Hepatic stellate cell (primary cell): ENCODE data around the gene PLEKHG4B.
"Not testable (repeated sequence)": the region's sequence is repeated elsewhere in the genome, so short reads cannot be mapped to it uniquely, and the experiment has no call there.

Experiments used
- DNase-seq: peaks from one replicate; pipeline ENCODE4 v3.0.0; 2011; ENCODE audit warnings: low spot score

PLEKHG4B gene

GRCh38 chr5:158807-159447, 67.0 kb downstream of the PLEKHG4B start:
- DNase-seq, result no peak

GRCh38 chr5:159448-160172, 67.6 kb downstream of the PLEKHG4B start:
- DNase-seq, result peak; percentile 72

GRCh38 chr5:160173-160510, 68.2 kb downstream of the PLEKHG4B start:
- DNase-seq, result peak; percentile 95

DNA sequence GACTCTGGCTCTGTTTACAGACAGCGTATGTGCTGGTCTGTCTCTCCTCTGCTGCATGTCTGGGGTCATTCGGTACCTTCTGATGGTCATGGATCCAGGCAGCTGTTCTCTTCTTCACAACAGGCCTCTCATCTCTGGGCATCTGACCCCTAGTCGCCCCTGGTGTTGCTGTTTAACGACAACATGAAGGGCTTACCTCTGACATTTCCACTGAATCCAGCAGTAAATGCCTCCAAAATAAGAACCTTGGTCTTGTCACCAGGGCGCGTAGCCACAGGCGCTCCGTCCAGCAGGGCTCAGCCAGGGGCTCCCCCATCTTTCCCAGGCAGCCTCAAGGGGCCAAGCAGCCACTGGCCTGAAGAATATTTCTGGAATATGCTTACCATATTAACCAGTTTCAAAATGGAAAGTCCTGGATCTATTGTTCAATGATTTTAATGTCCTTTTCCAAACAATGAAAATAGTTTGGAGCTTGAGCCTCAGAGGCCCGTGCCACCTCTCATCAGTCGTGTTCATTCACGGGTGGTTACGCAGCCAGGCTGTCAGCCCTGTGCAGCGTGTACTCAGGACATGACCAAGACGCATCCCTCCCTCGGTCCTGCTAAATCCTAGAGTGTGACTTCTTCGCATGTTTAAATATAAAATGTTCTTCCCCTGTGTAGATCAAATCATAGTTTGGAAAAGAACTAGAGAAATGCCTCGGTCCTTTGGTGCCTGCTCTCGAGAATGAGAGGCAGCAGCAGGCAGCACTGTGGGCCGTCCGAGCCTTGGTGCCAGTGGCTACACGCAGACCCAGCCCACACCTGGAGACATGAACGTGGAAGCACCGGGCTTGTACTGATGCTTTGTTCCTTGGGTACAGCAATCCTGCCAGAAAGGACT, 69.2 kb downstream of the PLEKHG4B start:
- DNase-seq, result no peak

- no peak for DNase-seq
These were observed 69.8 kb downstream of the PLEKHG4B start for GRCh38 chr5:161803-162110.

DNA sequence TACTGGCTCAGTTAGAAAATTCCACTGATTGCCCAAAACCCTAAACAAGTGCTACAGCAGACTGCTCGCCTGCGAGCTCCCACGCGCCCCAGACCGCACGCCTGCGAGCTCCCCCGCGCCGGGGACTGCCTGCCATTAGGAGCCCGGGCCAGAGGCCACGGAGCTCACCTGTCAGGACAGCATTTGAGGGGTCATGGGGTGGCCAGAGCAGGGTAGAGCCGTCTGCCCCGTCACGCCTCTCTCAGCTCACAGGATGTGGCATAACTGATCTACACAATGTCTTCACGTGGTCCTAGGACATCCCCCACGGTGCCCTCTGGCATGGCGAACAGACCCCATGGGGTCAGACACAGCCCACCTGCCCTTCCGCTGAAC, 70.2 kb downstream of the PLEKHG4B start:
- DNase-seq, result no peak

DNA sequence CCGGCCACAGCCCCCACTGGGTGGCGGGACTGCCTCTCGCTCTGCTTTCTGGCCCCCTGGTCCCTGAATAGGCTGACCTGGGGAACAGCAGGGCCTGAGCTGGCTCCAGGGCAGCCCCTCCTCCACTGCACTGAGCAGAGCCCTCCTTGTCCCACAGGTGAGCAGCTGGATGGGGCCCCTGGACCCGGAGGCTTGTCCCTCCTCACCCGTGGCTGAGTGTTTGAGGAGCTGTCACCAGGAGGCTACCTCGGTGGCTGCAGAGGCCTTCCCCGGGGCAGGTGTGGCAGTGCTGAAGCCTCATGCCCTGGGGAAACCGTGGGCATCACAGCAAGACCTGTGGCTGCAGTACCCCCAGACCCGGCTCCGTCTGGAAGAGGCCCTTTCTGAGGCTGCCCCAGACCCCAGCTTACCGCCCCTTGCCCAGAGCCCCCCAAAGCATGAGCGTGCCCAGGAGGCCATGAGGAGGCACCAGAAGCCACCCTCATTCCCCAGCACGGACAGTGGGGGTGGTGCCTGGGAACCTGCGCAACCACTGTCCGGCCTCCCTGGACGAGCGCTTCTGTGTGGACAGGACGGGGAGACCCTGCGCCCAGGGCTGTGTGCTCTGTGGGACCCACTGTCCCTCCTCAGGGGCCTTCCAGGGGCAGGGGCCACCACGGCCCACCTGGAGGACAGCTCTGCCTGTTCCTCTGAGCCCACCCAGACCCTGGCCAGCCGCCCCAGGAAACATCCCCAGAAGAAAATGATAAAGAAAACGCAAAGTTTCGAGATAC, 70.8 kb downstream of the PLEKHG4B start:
- DNase-seq, result no peak

DNA sequence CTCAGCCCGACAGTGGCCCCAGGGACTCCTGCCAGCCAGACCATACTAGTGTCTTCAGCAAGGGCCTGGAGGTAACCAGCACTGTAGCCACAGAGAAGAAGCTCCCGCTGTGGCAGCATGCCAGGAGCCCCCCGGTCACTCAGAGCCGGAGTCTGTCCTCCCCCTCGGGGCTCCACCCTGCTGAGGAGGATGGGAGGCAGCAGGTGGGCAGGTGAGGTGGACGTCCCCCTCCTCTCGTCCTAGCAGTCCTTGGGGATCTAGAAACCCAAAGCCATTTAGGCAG, 71.3 kb downstream of the PLEKHG4B start:
- no peak for DNase-seq

- no peak for DNase-seq
These were observed 71.9 kb downstream of the PLEKHG4B start for GRCh38 chr5:163841-164240.

DNA sequence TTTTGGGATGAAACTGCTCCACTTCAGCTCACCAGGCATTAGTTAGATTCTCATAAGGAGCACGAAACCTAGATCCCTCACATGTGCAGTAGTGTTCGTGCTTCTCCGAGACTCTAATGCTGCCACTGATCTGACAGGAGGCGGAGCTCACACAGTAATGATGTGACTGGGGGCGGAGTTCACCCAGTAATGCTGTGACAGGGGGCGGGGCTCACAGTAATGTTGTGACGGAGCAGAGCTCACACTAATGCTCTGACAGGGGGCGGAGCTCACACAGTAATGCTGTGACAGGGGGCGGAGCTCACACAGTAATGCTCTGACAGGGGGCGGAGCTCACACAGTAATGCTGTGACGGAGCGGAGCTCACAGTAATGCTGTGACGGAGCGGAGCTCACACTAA, 72.3 kb downstream of the PLEKHG4B start:
- no peak for DNase-seq

- DNase-seq, result not testable (repeated sequence)
These were observed 72.8 kb downstream of the PLEKHG4B start for GRCh38 chr5:164783-165182.

- DNase-seq, result no peak
These were observed 74.7 kb downstream of the PLEKHG4B start for GRCh38 chr5:166441-167372.

DNA sequence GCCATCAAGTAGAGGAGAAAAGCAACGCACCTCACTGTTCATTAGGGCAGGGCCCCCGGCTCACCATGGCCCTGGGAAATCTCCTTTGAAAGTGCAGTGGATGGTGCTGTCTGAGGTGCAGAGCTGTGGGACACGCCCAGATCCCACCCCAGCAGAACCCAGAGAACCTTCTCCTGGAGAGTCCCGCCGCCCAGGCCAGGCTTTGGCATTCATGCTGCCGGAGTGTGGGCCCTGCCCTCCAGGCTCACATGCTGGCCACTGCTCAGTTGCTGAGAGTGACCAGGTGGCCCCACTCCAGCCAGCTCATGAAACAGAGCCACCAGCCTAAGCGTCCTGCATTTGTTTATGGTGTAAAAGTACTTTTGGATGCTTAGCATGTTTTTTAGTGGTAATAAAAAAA, 75.5 kb downstream of the PLEKHG4B start:
- DNase-seq, result no peak

GRCh38 chr5:167982-168660, 76.2 kb downstream of the PLEKHG4B start:
- peak; percentile 98 for DNase-seq

DNA sequence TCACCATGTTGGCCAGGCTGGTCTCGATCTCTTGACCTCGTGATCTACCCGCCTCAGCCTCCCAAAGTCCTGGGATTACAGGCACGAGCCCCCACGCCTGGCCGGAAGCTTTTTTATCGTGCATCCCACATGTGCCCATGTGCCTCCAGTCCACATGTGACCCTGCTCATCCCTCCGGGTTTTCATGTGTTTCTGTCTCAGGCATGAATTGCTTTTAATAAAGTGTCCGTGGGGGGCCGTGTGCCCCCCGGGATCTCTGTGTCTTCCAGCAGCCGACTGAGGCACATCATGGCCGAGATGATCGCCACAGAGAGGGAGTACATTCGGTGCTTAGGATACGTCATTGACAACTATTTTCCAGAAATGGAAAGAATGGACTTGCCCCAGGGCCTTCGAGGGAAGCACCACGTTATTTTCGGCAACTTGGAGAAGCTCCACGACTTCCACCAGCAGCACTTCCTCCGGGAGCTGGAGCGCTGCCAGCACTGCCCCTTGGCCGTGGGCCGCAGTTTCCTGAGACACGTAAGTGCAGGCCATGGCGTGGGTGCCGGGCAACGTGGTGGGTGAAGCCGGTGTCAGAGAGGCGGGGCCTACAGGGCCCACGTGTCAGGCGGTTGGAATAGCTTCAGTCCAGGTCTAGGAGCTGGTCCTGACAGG, 77.2 kb downstream of the PLEKHG4B start:
- DNase-seq, result peak; percentile 82

GRCh38 chr5:169728-170094, 77.7 kb downstream of the PLEKHG4B start:
- DNase-seq, result peak; percentile 48

- no peak for DNase-seq
These were observed 79.2 kb downstream of the PLEKHG4B start for GRCh38 chr5:170971-171800.

DNA sequence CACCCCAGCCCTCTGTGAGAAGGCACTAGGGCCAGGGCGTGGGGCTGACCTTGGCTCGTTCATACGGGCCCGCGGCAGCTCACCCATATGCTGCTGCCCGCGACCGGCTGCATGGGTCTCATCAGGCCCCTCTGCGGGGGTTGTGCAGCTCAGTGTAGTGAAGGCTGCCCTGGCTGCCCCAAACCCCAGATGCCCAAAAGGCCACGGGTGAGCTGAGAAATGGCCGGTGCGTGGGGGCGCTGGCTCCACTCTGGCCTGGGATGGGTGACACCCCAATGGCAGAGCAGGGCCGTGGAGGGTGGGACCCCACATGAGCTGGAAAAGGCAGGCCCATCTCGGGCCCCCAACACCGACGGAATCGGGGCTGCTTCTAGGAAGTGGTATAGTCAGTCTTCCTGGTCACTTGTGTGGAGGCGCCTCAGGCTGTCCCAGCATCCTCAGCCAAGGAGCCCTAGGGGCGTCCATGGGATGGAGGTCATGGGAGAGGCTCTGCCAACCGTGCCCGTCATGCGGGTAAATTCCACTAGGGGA, 79.9 kb downstream of the PLEKHG4B start:
- no peak for DNase-seq

DNA sequence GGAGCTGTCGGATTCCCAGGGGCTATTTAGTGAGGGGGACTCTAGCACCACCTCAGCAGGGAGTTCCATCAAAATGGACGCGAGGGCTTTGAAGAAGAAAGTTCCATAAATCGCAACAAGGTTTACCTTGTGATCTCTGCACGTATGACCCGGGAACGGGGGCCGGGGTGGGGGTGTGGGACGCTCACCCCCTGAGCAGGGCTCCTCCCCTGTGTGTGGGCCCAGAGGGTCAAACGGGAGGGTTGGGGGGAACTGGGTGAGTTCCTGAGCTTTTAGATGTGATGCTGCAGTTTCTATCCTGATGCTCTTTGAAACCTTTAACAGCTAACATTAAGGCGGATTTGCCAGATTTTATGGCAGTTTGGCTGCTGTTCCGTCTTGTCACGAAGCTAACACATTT, 80.5 kb downstream of the PLEKHG4B start:
- DNase-seq, result no peak
